ENCODE data around the gene PIK3C2B.
"Not testable (repeated sequence)": the region's sequence is repeated elsewhere in the genome, so short reads cannot be mapped to it uniquely, and the experiment has no call there.

The PIK3C2B gene

GRCh38 chr1:204494281-204495077 lies at the start of gene PIK3C2B:
Gene PIK3C2B, minus strand, starts transcription at chr1:204494805. Its CDS starts 25,003 bp downstream, at chr1:204469802.
- peak in 52 of 56 donors; percentile 48 to 93 (median 80) for DNase-seq

GRCh38 chr1:204544321-204544720 lies 49.7 kb upstream of the PIK3C2B start:
- no peak for DNase-seq

- no peak for DNase-seq
These were observed 47.0 kb upstream of the PIK3C2B start for GRCh38 chr1:204541626-204542025.

GRCh38 chr1:204532832-204533231 lies 38.2 kb upstream of the PIK3C2B start:
- DNase-seq = no peak

- no peak for DNase-seq
These were observed 36.3 kb upstream of the PIK3C2B start for GRCh38 chr1:204530932-204531331.

- DNase-seq = no peak
These were observed 34.8 kb upstream of the PIK3C2B start for GRCh38 chr1:204529371-204529895.

- DNase-seq = no peak
These were observed 34.1 kb upstream of the PIK3C2B start for GRCh38 chr1:204528677-204529076.

GRCh38 chr1:204528241-204528640 lies 33.6 kb upstream of the PIK3C2B start:
- DNase-seq = no peak

- no peak for DNase-seq
These were observed 30.4 kb upstream of the PIK3C2B start for GRCh38 chr1:204524986-204525385.

GRCh38 chr1:204523605-204524215 lies 29.1 kb upstream of the PIK3C2B start:
- DNase-seq = no peak

- not testable (repeated sequence) for DNase-seq
These were observed 27.4 kb upstream of the PIK3C2B start for GRCh38 chr1:204521941-204522521.

GRCh38 chr1:204520834-204521709 lies 26.5 kb upstream of the PIK3C2B start:
- no peak for DNase-seq

- DNase-seq = not testable (repeated sequence)
These were observed 22.8 kb upstream of the PIK3C2B start for GRCh38 chr1:204517382-204517781.

- peak in 55 of 56 donors; percentile 56 to 94 (median 85) for DNase-seq
These were observed 21.7 kb upstream of the PIK3C2B start, which contains the start of gene MDM4 for GRCh38 chr1:204516180-204516879. Gene MDM4, plus strand, starts transcription at chr1:204516406. Its CDS starts 9,113 bp downstream, at chr1:204525519.

GRCh38 chr1:204514828-204515227 lies 20.2 kb upstream of the PIK3C2B start:
- DNase-seq = no peak

- DNase-seq = peak in 3 of 56 donors; percentile 5 to 12 (median 11)
These were observed 18.6 kb upstream of the PIK3C2B start for GRCh38 chr1:204513117-204513716.

GRCh38 chr1:204511366-204511765 lies 16.8 kb upstream of the PIK3C2B start:
- no peak for DNase-seq

GRCh38 chr1:204509186-204509635 lies 14.6 kb upstream of the PIK3C2B start:
- DNase-seq = no peak

- DNase-seq = peak in 17 of 56 donors; percentile 6 to 52 (median 21)
These were observed 12.9 kb upstream of the PIK3C2B start for GRCh38 chr1:204507317-204508105.

Data from amygdala (tissue), 56 donors.